Endodermal cell (in vitro differentiated cells): ENCODE measurements around the gene C8G. TPM values are rescaled to one million over a fixed set of nuclear protein-coding genes. Genes with fewer than 3 reads are reported as not detected.

Experiments used
- DNase-seq: peaks from one replicate; pipeline ENCODE4 v3.0.0-alpha.2; 2017
- H3K27ac ChIP-seq: 2 replicates; pipeline ENCODE4 v1.5.1; 2013; ENCODE audit warnings: mild to moderate bottlenecking, low read depth, low read length, moderate library complexity
- H3K27me3 ChIP-seq: 2 replicates; pipeline ENCODE4 v1.6.1; 2013; ENCODE audit warnings: mild to moderate bottlenecking, low read length, moderate library complexity; ENCODE audit not compliant: insufficient read depth, control insufficient read depth, poor library complexity, severe bottlenecking
- H3K36me3 ChIP-seq: 2 replicates; pipeline ENCODE4 v1.7.0; 2013; ENCODE audit warnings: mild to moderate bottlenecking, low read length, moderate library complexity; ENCODE audit not compliant: control insufficient read depth, insufficient read depth
- H3K4me1 ChIP-seq: one replicate; pipeline ENCODE4 v1.7.0; 2013; ENCODE audit warnings: low read length; ENCODE audit not compliant: control insufficient read depth, insufficient read depth
- H3K4me3 ChIP-seq: 2 replicates; pipeline ENCODE4 v1.5.1; 2013; ENCODE audit warnings: mild to moderate bottlenecking, low read length, moderate library complexity
- H3K9ac ChIP-seq: 2 replicates; pipeline ENCODE4 v1.6.1; 2013; ENCODE audit warnings: mild to moderate bottlenecking, low read length, moderate library complexity; ENCODE audit not compliant: poor library complexity, severe bottlenecking; ENCODE audit errors: extremely low read depth
- H3K9me3 ChIP-seq: 2 replicates; pipeline ENCODE4 v1.6.1; 2013; ENCODE audit warnings: mild to moderate bottlenecking, low read length, moderate library complexity; ENCODE audit not compliant: control insufficient read depth
- H3K27ac Mint-ChIP-seq: 2 replicates; pipeline ENCODE4 v1.8.0; 2020; ENCODE audit warnings: mixed read lengths
- H3K27me3 Mint-ChIP-seq: 2 replicates; pipeline ENCODE4 v1.8.0; 2021; ENCODE audit warnings: mild to moderate bottlenecking, mixed read lengths; ENCODE audit not compliant: insufficient read depth
- H3K36me3 Mint-ChIP-seq: 2 replicates; pipeline ENCODE4 v1.8.0; 2020; ENCODE audit warnings: low read depth, mixed read lengths
- H3K4me1 Mint-ChIP-seq: 2 replicates; pipeline ENCODE4 v1.8.0; 2020; ENCODE audit warnings: mixed read lengths
- H3K4me3 Mint-ChIP-seq: 2 replicates; pipeline ENCODE4 v1.8.0; 2020; ENCODE audit warnings: mild to moderate bottlenecking, moderate library complexity, mixed read lengths
- H3K9me3 Mint-ChIP-seq: 2 replicates; pipeline ENCODE4 v1.8.0; 2020; ENCODE audit warnings: mild to moderate bottlenecking, mixed read lengths
- CTCF ChIP-seq: fragments of 200-600 bp; sonication (generic); conservative IDR thresholded peaks from 2 replicates; pipeline ENCODE4 v1.5.0; 2021; ENCODE audit warnings: antibody characterized with exemption, mild to moderate bottlenecking
- WGBS, 2 experiments: methylation state at CpG; one replicate each; pipeline versions ENCODE4 v1.1.5 to v1.1.7; 2013; ENCODE audit warnings: missing lambda C conversion rate in 2 of 2, mixed read lengths in 1 of 2; ENCODE audit not compliant: insufficient coverage in 1 of 2, insufficient read length in 1 of 2; 5-methylcytosine and 5-hydroxymethylcytosine counted together
- total RNA-seq, 2 donors: library from RNA; stranded (reverse); fragmentation: NEBNext Ultra II Directional in 1 of 2; extraction: Animal tissue kit (Norgen Biotek cat#: 25700) in 1 of 2; gene quantifications; 2 replicates in 1 of 2; 3 replicates in 1 of 2; pipeline ENCODE4 v1.2.1, GENCODE V29; 2021

The C8G gene
- total RNA-seq, 2 donors from 2014 or later, result 1.2 to 1.6 TPM

- H3K4me3 ChIP-seq, result peak overlapping the region; percentile 81
- no peak overlapping the region for H3K9ac ChIP-seq
- no peaks in the 10 kb centered on the region for H3K27me3 Mint-ChIP-seq
Measured at GRCh38 chr9:136942881-136943230, 2.2 kb upstream of the C8G start.

GRCh38 chr9:136943291-136944211 is 1.5 kb upstream of the C8G start:
- H3K9me3 Mint-ChIP-seq, result no peaks in the 10 kb centered on the region
- 26 to 32% methylated on average over 35 to 61 of the region's 61 CpGs for WGBS, 2 experiments
- H3K9me3 ChIP-seq, result no peaks in the 10 kb centered on the region
- TF ChIP-seq CTCF, result no peak
- peak overlapping the region; percentile 81 for H3K4me3 ChIP-seq
- H3K27ac Mint-ChIP-seq, result no peak overlapping the region
- H3K27me3 ChIP-seq, result no peaks in the 10 kb centered on the region
- peaks cover 3% of the 10 kb centered on the region for H3K4me1 Mint-ChIP-seq
- H3K9ac ChIP-seq, result peak overlapping the region; percentile 55
- peak overlapping the region; percentile 63 for H3K4me3 Mint-ChIP-seq
- H3K36me3 Mint-ChIP-seq, result peaks cover 26% of the 10 kb centered on the region
- peak; percentile 75 for DNase-seq
- no peaks in the 10 kb centered on the region for H3K4me1 ChIP-seq
- no peaks in the 10 kb centered on the region for H3K27me3 Mint-ChIP-seq
- peaks cover 34% of the 10 kb centered on the region for H3K36me3 ChIP-seq
- no peak overlapping the region for H3K27ac ChIP-seq

More at GRCh38 chr9:136942881-136943230, 2.2 kb upstream of the C8G start:
- DNase-seq, result peak; percentile 39
- Mint-ChIP-seq H3K4me1 (no peaks in the 10 kb centered on the region), H3K9me3 (no peaks in the 10 kb centered on the region), H3K4me3 (peak overlapping the region; percentile 63), H3K27ac (no peak overlapping the region), H3K36me3 (peaks cover 28% of the 10 kb centered on the region)
- H3K27ac ChIP-seq, result no peak overlapping the region
- H3K9me3 ChIP-seq, result no peaks in the 10 kb centered on the region
- H3K36me3 ChIP-seq, result peaks cover 34% of the 10 kb centered on the region
- TF ChIP-seq CTCF, result no peak
- H3K27me3 ChIP-seq, result no peaks in the 10 kb centered on the region
- no peaks in the 10 kb centered on the region for H3K4me1 ChIP-seq
- WGBS, 2 experiments, result 92 to 97% methylated on average over 15 to 16 of the region's 16 CpGs

- H3K27ac Mint-ChIP-seq, result no peak overlapping the region
- no peak for DNase-seq
- Histone ChIP-seq H3K4me3 (peak overlapping the region; percentile 81), H3K9ac (peak overlapping the region; percentile 55), H3K27ac (no peak overlapping the region), H3K4me1 (no peaks in the 10 kb centered on the region), H3K9me3 (no peaks in the 10 kb centered on the region), H3K36me3 (peaks cover 31% of the 10 kb centered on the region), H3K27me3 (no peaks in the 10 kb centered on the region)
- peaks cover 22% of the 10 kb centered on the region for H3K36me3 Mint-ChIP-seq
- 0 to 3% methylated on average over 6 to 45 of the region's 45 CpGs for WGBS, 2 experiments
- peaks cover 3% of the 10 kb centered on the region for H3K4me1 Mint-ChIP-seq
- no peaks in the 10 kb centered on the region for H3K27me3 Mint-ChIP-seq
- no peak for TF ChIP-seq CTCF
- peak overlapping the region; percentile 63 for H3K4me3 Mint-ChIP-seq
- no peaks in the 10 kb centered on the region for H3K9me3 Mint-ChIP-seq
Measured at GRCh38 chr9:136944212-136944518, 878 bp upstream of the C8G start.
